ENCODE measurements around the gene ZNF616.

- TF ChIP-seq CTCF (IDR thresholded peaks at IDR 0.05; ENCODE audit: low read depth, low read length, poor library complexity, severe bottlenecking) (no peak), EZH2phosphoT487 (IDR thresholded peaks at IDR 0.05; ENCODE audit: borderline replicate concordance, low read length) (no peak)
Measured at GRCh38 chr19:52188822-52189734, 49.3 kb upstream of the ZNF616 start.

All from DOHH2 (cell line).